ENCODE measurements around the gene STOML3. TPM values are rescaled to one million over a fixed set of nuclear protein-coding genes. Genes with fewer than 3 reads are reported as not detected.

STOML3 gene
- total and polyA plus RNA-seq, 2 of the 4 experiments (the other 2 are of a cell fraction): not detected

DNA sequence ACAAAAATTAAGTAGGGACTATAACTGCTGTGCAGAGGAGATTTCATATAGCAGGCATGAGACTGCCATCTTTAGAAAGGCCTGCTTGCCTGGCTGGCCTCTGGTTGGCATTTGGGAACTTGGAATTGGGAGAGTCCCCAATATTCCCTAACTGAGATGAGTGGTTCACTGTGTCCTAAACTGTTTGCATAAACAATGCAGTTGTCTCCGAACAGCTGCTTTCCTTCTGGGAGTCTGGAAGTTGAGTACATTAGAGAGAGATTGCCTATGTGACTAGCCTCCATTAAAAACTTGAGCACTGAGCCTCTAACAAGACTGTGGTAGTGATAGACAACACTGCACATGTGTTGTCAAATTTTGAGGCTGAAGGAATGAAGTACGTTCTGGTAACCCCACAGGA, 47.4 kb downstream of the STOML3 start:
- no CpG with 5 or more reads among the region's 2 CpGs for WGBS, 2 experiments (ENCODE audit: extremely low coverage in 2 of 2, insufficient read length in 1 of 2)
- H3K27ac ChIP-seq (ENCODE audit: insufficient read depth, low read length): no peak overlapping the region
- in situ Hi-C loops (cut with MboI; ENCODE audit: low sequenced_read_pairs) (no loop called here), intact Hi-C loops (cut with micrococcal nuclease) (no loop called here), dilution Hi-C loops (cut with HindIII; ENCODE audit: low sequenced_read_pairs, unreplicated experiment) (no loop called here)
- H3K14ac ChIP-seq (replicated peaks; ENCODE audit: low read depth, low read length): no peak overlapping the region
- no peak overlapping the region for H3K18ac ChIP-seq (ENCODE audit: low read depth, low read length)
- H3K4me3 ChIP-seq (ENCODE audit: insufficient read depth, low read depth, low read length): no peak overlapping the region
- H2AFZ ChIP-seq (replicated peaks; ENCODE audit: low read length, poor library complexity): no peak overlapping the region
- H4K91ac ChIP-seq (ENCODE audit: insufficient read depth, low read depth, low read length): no peak overlapping the region
- no peak overlapping the region for H2AK5ac ChIP-seq (ENCODE audit: low read depth, low read length)
- no peak overlapping the region for H2BK5ac ChIP-seq (ENCODE audit: low read depth, low read length, poor library complexity, severe bottlenecking)
- no peak overlapping the region for H2BK15ac ChIP-seq (ENCODE audit: low read depth, low read length)
- no peak for ATAC-seq (ENCODE audit: low read depth)
- no peak overlapping the region for H2BK20ac ChIP-seq (ENCODE audit: low read depth, low read length)
- H3K4me1 ChIP-seq (ENCODE audit: control insufficient read depth, insufficient read depth, low read length): no peaks in the 10 kb centered on the region
- no peak overlapping the region for H3K9ac ChIP-seq (ENCODE audit: low read depth, low read length)
- H2BK120ac ChIP-seq (ENCODE audit: low read depth, low read length): no peak overlapping the region
- no peaks in the 10 kb centered on the region for H3K79me1 ChIP-seq (ENCODE audit: low read depth in 1 of 2, low read length in 2 of 2)
- no peaks in the 10 kb centered on the region for H3K9me3 ChIP-seq (ENCODE audit: control insufficient read depth, insufficient read depth, low read length)
- DNase-seq: no peak
- ChIA-PET POLR2A (ENCODE audit: unreplicated experiment) (no interaction called here), CTCF (no interaction called here)
- no TSS peak for BruUV-seq (replicated peaks)
- H3K9me1 ChIP-seq (ENCODE audit: insufficient read depth, low read length): no peaks in the 10 kb centered on the region
- H3K56ac ChIP-seq (ENCODE audit: extremely low read depth, insufficient read depth, low read length): no peak overlapping the region
- H4K5ac ChIP-seq (ENCODE audit: low read depth, low read length): no peak overlapping the region
- H3K4me2 ChIP-seq (ENCODE audit: low read depth, low read length): no peak overlapping the region
- TF ChIP-seq CEBPB (IDR thresholded peaks at IDR 0.05; ENCODE audit: low read depth, low read length) (no peak), NFE2L2 (IDR thresholded peaks at IDR 0.05; ENCODE audit: low read depth, low read length) (no peak), MAZ (IDR thresholded peaks at IDR 0.05; ENCODE audit: borderline replicate concordance, low read depth, low read length) (no peak), RAD21 (IDR thresholded peaks at IDR 0.05; ENCODE audit: low read length) (no peak)
- no peaks in the 10 kb centered on the region for H3K36me3 ChIP-seq (ENCODE audit: control insufficient read depth, insufficient read depth, low read length)
- H4K20me1 ChIP-seq (ENCODE audit: insufficient read depth, low read length): no peaks in the 10 kb centered on the region
- H4K8ac ChIP-seq (ENCODE audit: low read depth in 2 of 2, low read length in 2 of 2): no peak overlapping the region
- H3K23ac ChIP-seq (ENCODE audit: low read depth, low read length): no peak overlapping the region
- H2AK9ac ChIP-seq (replicated peaks; ENCODE audit: low read depth, low read length, poor library complexity): no peak overlapping the region
- no peak overlapping the region for H3K4ac ChIP-seq (ENCODE audit: low read depth, low read length)
- H3K27me3 ChIP-seq (ENCODE audit: control insufficient read depth, insufficient read depth, low read length): no peaks in the 10 kb centered on the region

Measured in IMR-90 (cell line).